ENCODE results near the gene SMARCC1.

Gene SMARCC1

DNA sequence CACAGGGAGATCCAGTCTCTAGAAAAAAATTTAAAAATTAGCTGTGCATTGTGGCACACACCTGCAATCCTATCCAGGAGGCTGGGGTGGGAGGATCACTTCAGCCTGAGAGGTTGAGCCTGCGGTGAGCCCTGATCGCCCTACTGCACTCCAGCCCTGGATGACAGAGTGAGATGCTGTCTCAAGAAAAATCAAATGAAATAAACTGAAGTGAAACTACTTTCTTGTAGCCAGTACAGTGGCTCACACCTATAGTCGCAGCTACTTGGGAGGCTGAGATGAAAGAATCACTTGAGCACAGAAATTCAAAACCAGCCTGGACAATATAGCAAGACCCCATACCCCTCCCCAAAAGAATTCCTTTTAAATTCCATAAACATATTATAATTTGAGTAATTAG lies 35.4 kb downstream of the SMARCC1 start:
- ChIA-PET POLR2A (no interaction called here), CTCF (no interaction called here)
- Histone ChIP-seq H3K4me3 (ENCODE audit: low read depth, low read length) (no peak overlapping the region), H3K36me3 (ENCODE audit: control insufficient read depth in 2 of 2, insufficient read depth in 1 of 2, low read length in 2 of 2) (peaks cover 4 to 28% of the 10 kb centered on the region in 2 experiments; a peak in 2 of 3 replicates), H3K4me1 (ENCODE audit: control insufficient read depth, insufficient read depth, low read length) (no peaks in the 10 kb centered on the region), H3K9me3 (ENCODE audit: control insufficient read depth, insufficient read depth, low read depth, low read length) (no peaks in the 10 kb centered on the region), H3K27ac (ENCODE audit: extremely low read depth, low read depth, low read length) (no peak overlapping the region)
- TF ChIP-seq, protein P1, sequence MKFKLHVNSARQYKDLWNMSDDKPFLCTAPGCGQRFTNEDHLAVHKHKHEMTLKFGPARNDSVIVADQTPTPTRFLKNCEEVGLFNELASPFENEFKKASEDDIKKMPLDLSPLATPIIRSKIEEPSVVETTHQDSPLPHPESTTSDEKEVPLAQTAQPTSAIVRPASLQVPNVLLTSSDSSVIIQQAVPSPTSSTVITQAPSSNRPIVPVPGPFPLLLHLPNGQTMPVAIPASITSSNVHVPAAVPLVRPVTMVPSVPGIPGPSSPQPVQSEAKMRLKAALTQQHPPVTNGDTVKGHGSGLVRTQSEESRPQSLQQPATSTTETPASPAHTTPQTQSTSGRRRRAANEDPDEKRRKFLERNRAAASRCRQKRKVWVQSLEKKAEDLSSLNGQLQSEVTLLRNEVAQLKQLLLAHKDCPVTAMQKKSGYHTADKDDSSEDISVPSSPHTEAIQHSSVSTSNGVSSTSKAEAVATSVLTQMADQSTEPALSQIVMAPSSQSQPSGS (tag by site-specific recombination; IDR thresholded peaks at IDR 0.05; ENCODE audit: low read depth), result no peak
- TF ChIP-seq, protein P2, sequence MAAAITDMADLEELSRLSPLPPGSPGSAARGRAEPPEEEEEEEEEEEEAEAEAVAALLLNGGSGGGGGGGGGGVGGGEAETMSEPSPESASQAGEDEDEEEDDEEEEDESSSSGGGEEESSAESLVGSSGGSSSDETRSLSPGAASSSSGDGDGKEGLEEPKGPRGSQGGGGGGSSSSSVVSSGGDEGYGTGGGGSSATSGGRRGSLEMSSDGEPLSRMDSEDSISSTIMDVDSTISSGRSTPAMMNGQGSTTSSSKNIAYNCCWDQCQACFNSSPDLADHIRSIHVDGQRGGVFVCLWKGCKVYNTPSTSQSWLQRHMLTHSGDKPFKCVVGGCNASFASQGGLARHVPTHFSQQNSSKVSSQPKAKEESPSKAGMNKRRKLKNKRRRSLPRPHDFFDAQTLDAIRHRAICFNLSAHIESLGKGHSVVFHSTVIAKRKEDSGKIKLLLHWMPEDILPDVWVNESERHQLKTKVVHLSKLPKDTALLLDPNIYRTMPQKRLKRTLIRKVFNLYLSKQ (tag by site-specific recombination; IDR thresholded peaks at IDR 0.05; ENCODE audit: borderline replicate concordance), result no peak
- TF ChIP-seq REPIN1 (tag by site-specific recombination; IDR thresholded peaks at IDR 0.05; ENCODE audit: low read depth) (no peak), ZFP37 (tag by site-specific recombination; IDR thresholded peaks at IDR 0.05) (no peak)
- TF ChIP-seq, protein P3, sequence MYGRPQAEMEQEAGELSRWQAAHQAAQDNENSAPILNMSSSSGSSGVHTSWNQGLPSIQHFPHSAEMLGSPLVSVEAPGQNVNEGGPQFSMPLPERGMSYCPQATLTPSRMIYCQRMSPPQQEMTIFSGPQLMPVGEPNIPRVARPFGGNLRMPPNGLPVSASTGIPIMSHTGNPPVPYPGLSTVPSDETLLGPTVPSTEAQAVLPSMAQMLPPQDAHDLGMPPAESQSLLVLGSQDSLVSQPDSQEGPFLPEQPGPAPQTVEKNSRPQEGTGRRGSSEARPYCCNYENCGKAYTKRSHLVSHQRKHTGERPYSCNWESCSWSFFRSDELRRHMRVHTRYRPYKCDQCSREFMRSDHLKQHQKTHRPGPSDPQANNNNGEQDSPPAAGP (tag by site-specific recombination; IDR thresholded peaks at IDR 0.05), result no peak

DNA sequence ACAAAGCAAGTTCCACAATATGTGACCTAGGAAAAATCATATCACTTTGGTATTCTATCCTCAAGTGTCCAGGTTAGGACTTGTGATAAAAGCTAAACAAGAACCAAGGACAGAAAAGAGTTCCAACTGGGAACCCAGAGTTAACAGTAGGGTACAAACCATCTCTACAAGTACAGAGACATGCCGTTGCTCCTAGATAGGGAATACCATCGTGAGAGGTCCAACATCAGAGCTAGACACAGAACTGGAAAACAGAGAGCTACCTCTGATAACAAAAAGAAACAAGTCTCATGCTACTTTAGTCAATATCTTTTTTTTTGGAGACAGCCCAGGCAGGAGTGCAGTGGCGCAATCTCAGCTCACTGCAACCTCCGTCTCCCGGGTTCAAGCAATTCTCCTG lies 37.8 kb downstream of the SMARCC1 start:
- ChIA-PET POLR2A (no interaction called here), CTCF (no interaction called here)
- TF ChIP-seq KLF1 (tag by site-specific recombination; IDR thresholded peaks at IDR 0.05) (no peak), ZNF2 (tag by site-specific recombination; IDR thresholded peaks at IDR 0.05) (no peak), ZNF169 (tag by site-specific recombination; IDR thresholded peaks at IDR 0.05) (no peak), ZNF223 (tag by site-specific recombination; IDR thresholded peaks at IDR 0.05) (no peak), ZNF24 (tag by site-specific recombination; IDR thresholded peaks at IDR 0.05) (no peak), ZNF155 (tag by site-specific recombination; IDR thresholded peaks at IDR 0.05) (no peak), ZNF549 (tag by site-specific recombination; IDR thresholded peaks at IDR 0.05) (no peak), ZNF596 (tag by site-specific recombination; IDR thresholded peaks at IDR 0.05) (no peak), MYNN (tag by site-specific recombination; IDR thresholded peaks at IDR 0.05; ENCODE audit: borderline replicate concordance) (no peak), GLIS2 (tag by site-specific recombination; IDR thresholded peaks at IDR 0.05) (no peak), ZNF140 (tag by site-specific recombination; IDR thresholded peaks at IDR 0.05) (no peak), OSR2 (tag by site-specific recombination; IDR thresholded peaks at IDR 0.05) (no peak), ZNF473 (tag by site-specific recombination; IDR thresholded peaks at IDR 0.05) (no peak), OVOL3 (tag by site-specific recombination; IDR thresholded peaks at IDR 0.05) (no peak)
- TF ChIP-seq, protein P4, sequence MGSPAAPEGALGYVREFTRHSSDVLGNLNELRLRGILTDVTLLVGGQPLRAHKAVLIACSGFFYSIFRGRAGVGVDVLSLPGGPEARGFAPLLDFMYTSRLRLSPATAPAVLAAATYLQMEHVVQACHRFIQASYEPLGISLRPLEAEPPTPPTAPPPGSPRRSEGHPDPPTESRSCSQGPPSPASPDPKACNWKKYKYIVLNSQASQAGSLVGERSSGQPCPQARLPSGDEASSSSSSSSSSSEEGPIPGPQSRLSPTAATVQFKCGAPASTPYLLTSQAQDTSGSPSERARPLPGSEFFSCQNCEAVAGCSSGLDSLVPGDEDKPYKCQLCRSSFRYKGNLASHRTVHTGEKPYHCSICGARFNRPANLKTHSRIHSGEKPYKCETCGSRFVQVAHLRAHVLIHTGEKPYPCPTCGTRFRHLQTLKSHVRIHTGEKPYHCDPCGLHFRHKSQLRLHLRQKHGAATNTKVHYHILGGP (tag by site-specific recombination; IDR thresholded peaks at IDR 0.05), result no peak
- TF ChIP-seq, protein P5, sequence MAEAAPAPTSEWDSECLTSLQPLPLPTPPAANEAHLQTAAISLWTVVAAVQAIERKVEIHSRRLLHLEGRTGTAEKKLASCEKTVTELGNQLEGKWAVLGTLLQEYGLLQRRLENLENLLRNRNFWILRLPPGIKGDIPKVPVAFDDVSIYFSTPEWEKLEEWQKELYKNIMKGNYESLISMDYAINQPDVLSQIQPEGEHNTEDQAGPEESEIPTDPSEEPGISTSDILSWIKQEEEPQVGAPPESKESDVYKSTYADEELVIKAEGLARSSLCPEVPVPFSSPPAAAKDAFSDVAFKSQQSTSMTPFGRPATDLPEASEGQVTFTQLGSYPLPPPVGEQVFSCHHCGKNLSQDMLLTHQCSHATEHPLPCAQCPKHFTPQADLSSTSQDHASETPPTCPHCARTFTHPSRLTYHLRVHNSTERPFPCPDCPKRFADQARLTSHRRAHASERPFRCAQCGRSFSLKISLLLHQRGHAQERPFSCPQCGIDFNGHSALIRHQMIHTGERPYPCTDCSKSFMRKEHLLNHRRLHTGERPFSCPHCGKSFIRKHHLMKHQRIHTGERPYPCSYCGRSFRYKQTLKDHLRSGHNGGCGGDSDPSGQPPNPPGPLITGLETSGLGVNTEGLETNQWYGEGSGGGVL (tag by site-specific recombination; IDR thresholded peaks at IDR 0.05), result no peak
- TF ChIP-seq, protein P6, sequence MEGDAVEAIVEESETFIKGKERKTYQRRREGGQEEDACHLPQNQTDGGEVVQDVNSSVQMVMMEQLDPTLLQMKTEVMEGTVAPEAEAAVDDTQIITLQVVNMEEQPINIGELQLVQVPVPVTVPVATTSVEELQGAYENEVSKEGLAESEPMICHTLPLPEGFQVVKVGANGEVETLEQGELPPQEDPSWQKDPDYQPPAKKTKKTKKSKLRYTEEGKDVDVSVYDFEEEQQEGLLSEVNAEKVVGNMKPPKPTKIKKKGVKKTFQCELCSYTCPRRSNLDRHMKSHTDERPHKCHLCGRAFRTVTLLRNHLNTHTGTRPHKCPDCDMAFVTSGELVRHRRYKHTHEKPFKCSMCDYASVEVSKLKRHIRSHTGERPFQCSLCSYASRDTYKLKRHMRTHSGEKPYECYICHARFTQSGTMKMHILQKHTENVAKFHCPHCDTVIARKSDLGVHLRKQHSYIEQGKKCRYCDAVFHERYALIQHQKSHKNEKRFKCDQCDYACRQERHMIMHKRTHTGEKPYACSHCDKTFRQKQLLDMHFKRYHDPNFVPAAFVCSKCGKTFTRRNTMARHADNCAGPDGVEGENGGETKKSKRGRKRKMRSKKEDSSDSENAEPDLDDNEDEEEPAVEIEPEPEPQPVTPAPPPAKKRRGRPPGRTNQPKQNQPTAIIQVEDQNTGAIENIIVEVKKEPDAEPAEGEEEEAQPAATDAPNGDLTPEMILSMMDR (tag by site-specific recombination; IDR thresholded peaks at IDR 0.05), result no peak
- TF ChIP-seq, protein P7, sequence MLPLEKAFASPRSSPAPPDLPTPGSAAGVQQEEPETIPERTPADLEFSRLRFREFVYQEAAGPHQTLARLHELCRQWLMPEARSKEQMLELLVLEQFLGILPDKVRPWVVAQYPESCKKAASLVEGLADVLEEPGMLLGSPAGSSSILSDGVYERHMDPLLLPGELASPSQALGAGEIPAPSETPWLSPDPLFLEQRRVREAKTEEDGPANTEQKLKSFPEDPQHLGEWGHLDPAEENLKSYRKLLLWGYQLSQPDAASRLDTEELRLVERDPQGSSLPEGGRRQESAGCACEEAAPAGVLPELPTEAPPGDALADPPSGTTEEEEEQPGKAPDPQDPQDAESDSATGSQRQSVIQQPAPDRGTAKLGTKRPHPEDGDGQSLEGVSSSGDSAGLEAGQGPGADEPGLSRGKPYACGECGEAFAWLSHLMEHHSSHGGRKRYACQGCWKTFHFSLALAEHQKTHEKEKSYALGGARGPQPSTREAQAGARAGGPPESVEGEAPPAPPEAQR (tag by site-specific recombination; IDR thresholded peaks at IDR 0.05), result no peak
- TF ChIP-seq, protein P8, sequence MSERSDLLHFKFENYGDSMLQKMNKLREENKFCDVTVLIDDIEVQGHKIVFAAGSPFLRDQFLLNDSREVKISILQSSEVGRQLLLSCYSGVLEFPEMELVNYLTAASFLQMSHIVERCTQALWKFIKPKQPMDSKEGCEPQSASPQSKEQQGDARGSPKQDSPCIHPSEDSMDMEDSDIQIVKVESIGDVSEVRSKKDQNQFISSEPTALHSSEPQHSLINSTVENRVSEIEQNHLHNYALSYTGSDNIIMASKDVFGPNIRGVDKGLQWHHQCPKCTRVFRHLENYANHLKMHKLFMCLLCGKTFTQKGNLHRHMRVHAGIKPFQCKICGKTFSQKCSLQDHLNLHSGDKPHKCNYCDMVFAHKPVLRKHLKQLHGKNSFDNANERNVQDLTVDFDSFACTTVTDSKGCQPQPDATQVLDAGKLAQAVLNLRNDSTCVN (tag by site-specific recombination; optimal IDR thresholded peaks at IDR 0.05), result no peak
- peaks cover 1 to 26% of the 10 kb centered on the region in 2 experiments; a peak in 2 of 3 replicates for H3K36me3 ChIP-seq (ENCODE audit: control insufficient read depth in 2 of 2, insufficient read depth in 1 of 2, low read length in 2 of 2)
- no peak overlapping the region for H3K27ac ChIP-seq (ENCODE audit: extremely low read depth, low read depth, low read length)
- H3K4me1 ChIP-seq (ENCODE audit: control insufficient read depth, insufficient read depth, low read length), result no peaks in the 10 kb centered on the region
- no peak overlapping the region for H3K4me3 ChIP-seq (ENCODE audit: low read depth, low read length)
- no peaks in the 10 kb centered on the region for H3K9me3 ChIP-seq (ENCODE audit: control insufficient read depth, insufficient read depth, low read depth, low read length)
